IPS-18c (cell line): Measurements from ENCODE around the gene IGF1.

Experiments used
- H3K4me3 ChIP-seq: 2 replicates; pipeline ENCODE4 v1.7.0; 2013; ENCODE audit warnings: low read depth, mild to moderate bottlenecking, low read length, moderate library complexity; ENCODE audit not compliant: insufficient read depth
- H3K9me3 ChIP-seq: one replicate; pipeline ENCODE4 v1.6.1; 2013; ENCODE audit warnings: mild to moderate bottlenecking, low read length, moderate library complexity; ENCODE audit not compliant: control insufficient read depth, insufficient read depth

IGF1 gene

DNA sequence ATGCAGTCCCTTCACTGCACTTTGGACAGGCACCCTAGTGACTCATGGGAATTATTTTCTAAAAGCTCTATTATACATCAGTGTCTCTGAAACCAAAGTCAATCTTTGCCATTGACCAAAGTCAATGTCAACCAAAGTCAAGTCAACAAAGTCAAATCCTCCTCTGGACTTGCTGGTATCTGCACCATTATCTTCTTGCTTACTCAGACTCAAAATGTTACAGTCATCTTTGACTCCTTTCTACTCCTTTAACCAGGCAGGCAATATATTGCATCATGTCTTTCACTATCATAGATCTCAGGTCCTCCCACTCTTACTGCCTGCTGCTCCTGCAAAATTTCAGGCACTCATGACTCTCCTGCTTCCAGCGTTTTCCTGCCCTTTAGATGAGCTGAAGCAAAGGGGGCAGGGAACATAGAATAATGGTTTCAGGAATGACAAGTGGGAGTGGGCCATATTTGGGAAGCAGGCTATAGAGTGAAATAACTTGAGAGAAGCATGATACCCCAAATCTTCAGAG is 39.2 kb downstream of the IGF1 start:
- peaks cover 2% of the 10 kb centered on the region for H3K9me3 ChIP-seq
- H3K4me3 ChIP-seq = no peak overlapping the region

- Histone ChIP-seq H3K9me3 (peaks cover 2% of the 10 kb centered on the region), H3K4me3 (no peak overlapping the region)
These were observed 40.6 kb downstream of the IGF1 start for GRCh38 chr12:102439426-102440405.

- no peak overlapping the region for H3K4me3 ChIP-seq
- no peaks in the 10 kb centered on the region for H3K9me3 ChIP-seq
These were observed 41.5 kb downstream of the IGF1 start for GRCh38 chr12:102438827-102439210.

DNA sequence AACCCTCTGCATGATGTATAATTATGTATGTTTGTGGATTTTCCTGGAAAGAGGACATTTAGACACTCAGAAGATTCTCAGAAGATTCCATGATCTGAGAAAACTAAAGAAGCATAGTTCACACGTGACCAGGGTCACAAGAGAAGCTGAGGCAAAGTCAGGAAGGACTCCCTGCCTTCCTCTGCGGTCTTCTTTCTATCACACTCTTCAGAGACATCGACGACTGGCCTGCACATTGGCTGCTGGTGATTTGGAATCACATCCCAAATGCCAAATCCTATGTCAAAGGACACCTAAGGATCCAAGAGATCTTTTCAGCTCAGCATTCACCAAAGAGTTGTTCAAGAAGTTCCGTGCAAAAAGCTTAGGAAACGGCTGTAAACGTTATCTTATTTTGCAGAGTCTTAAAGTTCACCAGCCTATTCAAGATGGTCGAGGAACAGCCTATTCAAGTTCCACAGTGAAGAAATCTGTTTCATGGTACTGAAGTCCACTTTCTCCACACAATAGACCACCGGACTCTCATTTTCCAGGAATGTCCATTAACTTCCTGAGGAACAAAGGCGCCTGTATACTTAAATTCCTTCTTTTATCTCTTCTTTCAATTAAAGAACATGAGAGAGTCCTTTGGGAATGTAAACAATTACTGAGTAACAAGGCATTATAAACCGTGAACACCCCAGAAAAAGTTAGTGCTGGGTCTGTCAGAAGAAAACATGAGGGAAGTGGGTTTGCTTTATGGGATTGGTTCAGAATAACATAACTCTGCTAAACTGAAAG is 42.1 kb downstream of the IGF1 start:
- no peaks in the 10 kb centered on the region for H3K9me3 ChIP-seq

DNA sequence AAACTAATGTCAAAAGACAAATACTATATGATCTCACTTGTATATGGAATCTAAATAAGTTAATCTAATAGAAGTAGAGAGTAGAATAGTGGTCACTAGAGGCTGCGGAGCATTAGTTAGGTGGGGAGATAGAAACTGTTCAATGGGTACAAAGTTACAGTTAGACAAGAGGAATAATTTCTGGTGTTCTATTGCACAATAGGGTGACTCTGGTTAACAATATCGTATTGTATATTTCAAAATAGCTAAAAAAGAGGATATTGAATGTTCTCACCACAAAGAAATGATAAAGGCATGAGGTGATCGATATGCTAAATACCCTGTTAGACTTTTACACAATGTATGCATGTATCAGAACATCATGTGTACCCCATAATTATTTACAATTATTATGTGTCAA is 42.9 kb downstream of the IGF1 start:
- H3K9me3 ChIP-seq = no peaks in the 10 kb centered on the region
- H3K4me3 ChIP-seq = no peak overlapping the region

More for the DNA sequence above, 42.1 kb downstream of the IGF1 start:
- H3K4me3 ChIP-seq = no peak overlapping the region

DNA sequence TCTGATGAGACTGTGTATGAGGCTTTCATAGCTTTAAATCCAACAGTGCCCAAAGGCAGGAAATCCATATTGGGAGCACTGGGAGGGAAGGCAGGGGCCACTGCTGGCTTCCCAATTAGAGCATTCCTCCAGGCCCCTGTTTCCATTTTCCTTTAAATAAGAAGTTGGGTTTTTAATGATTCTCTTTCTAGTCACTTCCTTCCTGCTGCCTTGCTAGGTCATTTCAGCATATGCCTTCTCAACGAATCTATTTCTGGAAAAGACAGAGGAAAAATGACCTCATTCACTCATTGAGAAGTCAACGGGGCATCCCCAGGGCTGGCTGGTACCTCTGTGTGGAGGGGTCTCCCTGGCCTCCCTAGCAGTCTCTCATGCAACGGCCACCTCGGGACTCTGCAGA is 43.5 kb downstream of the IGF1 start:
- Histone ChIP-seq H3K4me3 (no peak overlapping the region), H3K9me3 (no peaks in the 10 kb centered on the region)

DNA sequence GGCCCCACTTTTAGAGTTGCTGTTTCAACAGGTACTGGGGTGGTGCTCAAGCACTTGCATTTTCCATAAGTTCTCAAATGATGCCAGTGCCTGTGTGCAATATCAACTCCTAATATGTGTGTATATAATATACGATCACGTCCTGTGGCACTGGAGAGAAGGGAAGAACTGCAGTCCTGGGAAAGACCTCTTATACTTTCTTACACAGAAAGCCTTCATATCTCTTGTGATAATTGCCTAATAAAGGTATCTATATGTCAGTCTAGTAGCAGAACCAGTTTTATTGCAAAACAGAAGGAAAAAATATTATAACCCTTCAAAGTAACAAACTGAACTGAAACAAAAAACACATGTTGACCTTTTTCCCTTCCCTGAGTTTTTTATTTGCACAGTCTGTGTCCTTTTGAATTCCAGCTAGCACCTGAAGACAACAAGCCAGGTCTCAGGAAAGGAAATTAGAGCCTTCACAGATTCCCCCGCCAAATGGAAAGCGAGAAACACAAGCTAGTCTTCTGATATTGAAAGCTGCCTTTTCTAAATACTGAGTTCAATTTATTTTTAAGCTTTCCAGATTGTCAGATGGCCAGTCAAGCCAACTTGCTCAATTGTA is 44.4 kb downstream of the IGF1 start:
- Histone ChIP-seq H3K4me3 (no peak overlapping the region), H3K9me3 (no peaks in the 10 kb centered on the region)

- no peaks in the 10 kb centered on the region for H3K9me3 ChIP-seq
- no peak overlapping the region for H3K4me3 ChIP-seq
These were observed 47.1 kb downstream of the IGF1 start for GRCh38 chr12:102433304-102433703.

GRCh38 chr12:102430661-102431060 is 49.7 kb downstream of the IGF1 start:
- Histone ChIP-seq H3K4me3 (no peak overlapping the region), H3K9me3 (no peaks in the 10 kb centered on the region)

DNA sequence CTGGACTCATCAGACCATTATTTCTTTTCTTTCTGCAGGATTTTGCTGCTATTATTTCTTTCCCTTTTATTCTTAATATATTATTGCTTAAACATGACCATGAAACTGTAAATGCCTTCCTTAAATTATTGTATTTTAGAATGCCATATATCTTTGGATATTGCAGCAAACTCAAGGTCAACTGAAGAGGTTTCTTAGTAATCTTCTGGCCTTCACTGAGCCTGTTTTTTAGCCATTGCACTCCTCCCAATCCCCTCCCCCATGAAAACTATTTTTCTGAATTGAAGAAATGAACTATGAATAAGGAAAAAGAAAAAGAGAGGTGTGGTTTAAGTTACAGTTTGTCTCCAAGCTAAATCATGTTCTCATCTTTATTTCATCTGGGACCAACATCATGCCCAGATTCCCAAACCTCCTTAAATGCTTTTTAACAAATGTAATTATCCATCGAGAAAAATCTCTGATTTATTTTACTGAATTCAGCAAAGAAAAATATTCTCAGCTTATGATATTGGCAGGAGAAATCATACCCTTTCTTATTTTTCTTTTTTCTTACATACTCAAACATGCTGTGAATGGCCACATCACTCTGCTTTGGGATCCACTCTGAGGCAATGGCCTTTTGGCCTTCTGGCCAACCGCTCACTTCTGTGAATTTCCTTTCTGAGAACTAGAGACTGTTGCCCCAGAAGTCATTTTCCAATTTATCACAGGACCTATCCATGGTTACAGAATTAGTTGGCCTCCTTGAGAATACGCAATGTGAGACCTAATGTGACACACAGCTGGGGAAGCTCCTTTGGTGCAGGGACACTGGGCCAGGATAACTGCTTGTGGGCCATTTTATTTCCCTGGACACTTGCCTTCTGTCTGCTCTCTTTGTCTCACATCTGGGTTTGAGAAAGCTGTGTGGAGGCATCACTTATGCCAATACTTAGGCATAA is 50.9 kb downstream of the IGF1 start:
- H3K4me3 ChIP-seq = no peak overlapping the region
- H3K9me3 ChIP-seq = no peaks in the 10 kb centered on the region

DNA sequence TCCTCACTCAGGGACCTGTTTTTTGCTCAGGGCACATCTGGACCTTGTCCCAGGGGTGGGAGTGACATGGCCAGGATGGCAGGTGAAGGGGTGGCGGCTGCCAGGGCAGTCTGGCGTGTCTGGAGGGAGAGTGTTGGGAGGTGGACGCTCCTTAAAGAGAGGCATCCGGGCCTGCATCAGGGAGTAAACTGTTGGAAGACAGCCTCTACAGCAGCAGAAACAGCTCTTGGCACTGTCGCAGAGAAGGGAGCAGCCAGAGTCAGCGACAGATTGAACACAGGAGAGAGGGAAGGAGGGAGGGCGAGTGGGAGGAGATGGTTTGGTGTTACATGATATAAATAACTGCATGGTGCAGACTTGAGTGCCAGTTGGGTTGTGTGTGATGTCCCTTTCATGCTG is 52.8 kb downstream of the IGF1 start:
- H3K4me3 ChIP-seq = no peak overlapping the region
- H3K9me3 ChIP-seq = no peaks in the 10 kb centered on the region

- Histone ChIP-seq H3K4me3 (no peak overlapping the region), H3K9me3 (no peaks in the 10 kb centered on the region)
These were observed 53.5 kb downstream of the IGF1 start for GRCh38 chr12:102426599-102427542.

GRCh38 chr12:102425109-102426039 is 55.0 kb downstream of the IGF1 start:
- no peaks in the 10 kb centered on the region for H3K9me3 ChIP-seq

DNA sequence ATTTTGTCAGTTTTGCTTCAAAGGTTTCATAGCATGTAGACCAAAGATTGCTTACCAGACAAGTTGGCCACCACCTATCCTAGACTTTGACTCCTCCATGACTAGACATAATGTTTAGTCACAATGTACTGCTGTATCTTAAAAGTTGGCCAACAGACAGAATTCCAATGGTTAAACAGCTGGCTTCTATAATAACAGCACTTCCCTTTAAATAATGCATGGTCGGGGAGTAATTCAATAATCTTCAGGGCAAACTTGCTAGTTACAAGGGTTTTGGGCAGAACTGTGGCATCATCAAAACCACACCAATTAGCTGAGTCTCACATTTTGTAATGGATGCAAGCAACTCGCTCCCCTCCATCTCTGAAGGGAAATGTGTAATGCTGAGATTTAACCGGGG is 56.9 kb downstream of the IGF1 start:
- no peaks in the 10 kb centered on the region for H3K9me3 ChIP-seq
- no peak overlapping the region for H3K4me3 ChIP-seq

More at GRCh38 chr12:102425109-102426039, 55.0 kb downstream of the IGF1 start:
- no peak overlapping the region for H3K4me3 ChIP-seq
